ENCODE measurements around the gene JUP. TPM values are rescaled to one million over a fixed set of nuclear protein-coding genes. Genes with fewer than 3 reads are reported as not detected.
"Not testable (repeated sequence)": the region's sequence is repeated elsewhere in the genome, so short reads cannot be mapped to it uniquely, and the experiment has no call there.

Gene JUP
- polyA plus RNA-seq = 10 to 100 TPM; 35.7 to 49.0 (median 36.9) TPM

- no peak within 1 kb of the TSS for H3K27ac ChIP-seq (ENCODE audit: low read depth, low read length)
- 0 to 1% (median 1%) methylated on average over 46 to 79 of the region's 79 CpGs for WGBS, 3 donors
These were observed at the start of gene JUP for GRCh38 chr17:41786227-41787020. Gene JUP (minus strand): TSS chr17:41786711. CDS start chr17:41771854, 14,857 bp downstream.

GRCh38 chr17:41835800-41836549 is 49.5 kb upstream of the JUP start, which contains the start of gene NT5C3B:
Gene NT5C3B (minus strand): TSS chr17:41836232. CDS start chr17:41836193, 39 bp downstream.
- no peak within 1 kb of the TSS for H3K27ac ChIP-seq (ENCODE audit: low read depth, low read length)
- WGBS, 3 donors = 0 to 1% (median 1%) methylated on average over 55 to 72 of the region's 72 CpGs

GRCh38 chr17:41835214-41835799 is 48.8 kb upstream of the JUP start:
- H3K27ac ChIP-seq (ENCODE audit: low read depth, low read length) = no peak overlapping the region
- 16 to 20% (median 16%) methylated on average over 12 to 13 of the region's 13 CpGs for WGBS, 3 donors

- 85 to 86% (median 85%) methylated on average over 10 of the region's 10 CpGs for WGBS, 3 donors
- not testable (repeated sequence) for H3K27ac ChIP-seq (ENCODE audit: low read depth, low read length)
These were observed 43.5 kb upstream of the JUP start for GRCh38 chr17:41829961-41830360.

GRCh38 chr17:41825175-41825845 is 38.8 kb upstream of the JUP start:
- no peak overlapping the region for H3K27ac ChIP-seq (ENCODE audit: low read depth, low read length)
- 89% methylated on average over 19 of the region's 19 CpGs for WGBS, 3 donors

GRCh38 chr17:41824086-41824485 is 37.6 kb upstream of the JUP start:
- whole genome bisulfite sequencing, 3 donors = 61 to 65% (median 64%) methylated on average over 7 of the region's 7 CpGs
- H3K27ac ChIP-seq (ENCODE audit: low read depth, low read length) = no peak overlapping the region

- no peak overlapping the region for H3K27ac ChIP-seq (ENCODE audit: low read depth, low read length)
- WGBS, 3 donors = 85 to 91% (median 90%) methylated on average over 7 of the region's 7 CpGs
These were observed 37.1 kb upstream of the JUP start for GRCh38 chr17:41823580-41823979.

- WGBS, 3 donors = 91 to 100% (median 100%) methylated on average over 1 of the region's 1 CpG
- no peak overlapping the region for H3K27ac ChIP-seq (ENCODE audit: low read depth, low read length)
These were observed 36.6 kb upstream of the JUP start for GRCh38 chr17:41823141-41823524.

- H3K27ac ChIP-seq (ENCODE audit: low read depth, low read length) = no peak overlapping the region
- 78 to 84% (median 80%) methylated on average over 12 of the region's 12 CpGs for WGBS, 3 donors
These were observed 36.0 kb upstream of the JUP start for GRCh38 chr17:41822216-41823140.

GRCh38 chr17:41821776-41822175 is 35.3 kb upstream of the JUP start:
- 81 to 86% (median 85%) methylated on average over 13 to 14 of the region's 14 CpGs for WGBS, 3 donors
- no peak overlapping the region for H3K27ac ChIP-seq (ENCODE audit: low read depth, low read length)

GRCh38 chr17:41818024-41818423 is 31.5 kb upstream of the JUP start:
- no peak overlapping the region for H3K27ac ChIP-seq (ENCODE audit: low read depth, low read length)
- 94 to 97% (median 95%) methylated on average over 20 of the region's 20 CpGs for WGBS, 3 donors

GRCh38 chr17:41816637-41817320 is 30.3 kb upstream of the JUP start:
- 91 to 96% (median 94%) methylated on average over 23 of the region's 23 CpGs for WGBS, 3 donors
- H3K27ac ChIP-seq (ENCODE audit: low read depth, low read length) = no peak overlapping the region

GRCh38 chr17:41814195-41814594 is 27.7 kb upstream of the JUP start:
- 18 to 65% (median 58%) methylated on average over 1 of the region's 1 CpG for WGBS, 3 donors
- no peak overlapping the region for H3K27ac ChIP-seq (ENCODE audit: low read depth, low read length)

GRCh38 chr17:41813699-41814124 is 27.2 kb upstream of the JUP start:
- 77 to 80% (median 78%) methylated on average over 9 of the region's 9 CpGs for WGBS, 3 donors
- no peak overlapping the region for H3K27ac ChIP-seq (ENCODE audit: low read depth, low read length)

- H3K27ac ChIP-seq (ENCODE audit: low read depth, low read length) = no peak overlapping the region
- WGBS, 3 donors = 30 to 35% (median 31%) methylated on average over 12 of the region's 12 CpGs
These were observed 26.7 kb upstream of the JUP start for GRCh38 chr17:41813152-41813680.

- H3K27ac ChIP-seq (ENCODE audit: low read depth, low read length) = no peak within 1 kb of the TSS
- WGBS, 3 donors = 1 to 4% (median 3%) methylated on average over 31 to 34 of the region's 35 CpGs
These were observed 26.1 kb upstream of the JUP start, which contains the start of gene FKBP10 for GRCh38 chr17:41812381-41813151. Gene FKBP10 (plus strand): TSS chr17:41813004. CDS start chr17:41813035, 31 bp downstream.
